Measurements from ENCODE around the gene PLCZ1. TPM values are rescaled to one million over a fixed set of nuclear protein-coding genes. Genes with fewer than 3 reads are reported as not detected.

The PLCZ1 gene
- total and polyA plus RNA-seq, 10 of the 15 experiments (the other 5 are each of a cell fraction or from before 2014, with no cell fraction given) = not detected

DNA sequence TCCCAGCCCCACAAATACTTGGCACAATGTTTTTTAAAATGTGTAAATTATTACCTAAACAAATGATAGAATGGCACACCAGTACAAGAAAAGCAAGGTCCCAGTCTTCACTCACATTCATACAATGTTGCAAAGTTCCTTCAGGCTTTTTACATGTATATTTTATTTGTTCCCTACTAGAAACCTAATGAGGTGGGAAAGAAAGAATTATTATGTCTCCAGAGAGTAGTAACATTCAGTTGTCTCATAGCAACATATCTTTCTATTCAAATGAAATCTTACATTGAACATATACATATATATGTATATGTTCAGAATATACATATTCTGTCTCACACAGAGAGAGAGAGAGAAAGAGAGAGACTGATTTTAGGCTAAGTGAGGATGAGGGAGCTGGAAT, 85.2 kb downstream of the PLCZ1 start (continued):
- TF ChIP-seq, protein P1, sequence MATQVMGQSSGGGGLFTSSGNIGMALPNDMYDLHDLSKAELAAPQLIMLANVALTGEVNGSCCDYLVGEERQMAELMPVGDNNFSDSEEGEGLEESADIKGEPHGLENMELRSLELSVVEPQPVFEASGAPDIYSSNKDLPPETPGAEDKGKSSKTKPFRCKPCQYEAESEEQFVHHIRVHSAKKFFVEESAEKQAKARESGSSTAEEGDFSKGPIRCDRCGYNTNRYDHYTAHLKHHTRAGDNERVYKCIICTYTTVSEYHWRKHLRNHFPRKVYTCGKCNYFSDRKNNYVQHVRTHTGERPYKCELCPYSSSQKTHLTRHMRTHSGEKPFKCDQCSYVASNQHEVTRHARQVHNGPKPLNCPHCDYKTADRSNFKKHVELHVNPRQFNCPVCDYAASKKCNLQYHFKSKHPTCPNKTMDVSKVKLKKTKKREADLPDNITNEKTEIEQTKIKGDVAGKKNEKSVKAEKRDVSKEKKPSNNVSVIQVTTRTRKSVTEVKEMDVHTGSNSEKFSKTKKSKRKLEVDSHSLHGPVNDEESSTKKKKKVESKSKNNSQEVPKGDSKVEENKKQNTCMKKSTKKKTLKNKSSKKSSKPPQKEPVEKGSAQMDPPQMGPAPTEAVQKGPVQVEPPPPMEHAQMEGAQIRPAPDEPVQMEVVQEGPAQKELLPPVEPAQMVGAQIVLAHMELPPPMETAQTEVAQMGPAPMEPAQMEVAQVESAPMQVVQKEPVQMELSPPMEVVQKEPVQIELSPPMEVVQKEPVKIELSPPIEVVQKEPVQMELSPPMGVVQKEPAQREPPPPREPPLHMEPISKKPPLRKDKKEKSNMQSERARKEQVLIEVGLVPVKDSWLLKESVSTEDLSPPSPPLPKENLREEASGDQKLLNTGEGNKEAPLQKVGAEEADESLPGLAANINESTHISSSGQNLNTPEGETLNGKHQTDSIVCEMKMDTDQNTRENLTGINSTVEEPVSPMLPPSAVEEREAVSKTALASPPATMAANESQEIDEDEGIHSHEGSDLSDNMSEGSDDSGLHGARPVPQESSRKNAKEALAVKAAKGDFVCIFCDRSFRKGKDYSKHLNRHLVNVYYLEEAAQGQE (IDR thresholded peaks at IDR 0.05; ENCODE audit: low read depth, low read length) = no peak

DNA sequence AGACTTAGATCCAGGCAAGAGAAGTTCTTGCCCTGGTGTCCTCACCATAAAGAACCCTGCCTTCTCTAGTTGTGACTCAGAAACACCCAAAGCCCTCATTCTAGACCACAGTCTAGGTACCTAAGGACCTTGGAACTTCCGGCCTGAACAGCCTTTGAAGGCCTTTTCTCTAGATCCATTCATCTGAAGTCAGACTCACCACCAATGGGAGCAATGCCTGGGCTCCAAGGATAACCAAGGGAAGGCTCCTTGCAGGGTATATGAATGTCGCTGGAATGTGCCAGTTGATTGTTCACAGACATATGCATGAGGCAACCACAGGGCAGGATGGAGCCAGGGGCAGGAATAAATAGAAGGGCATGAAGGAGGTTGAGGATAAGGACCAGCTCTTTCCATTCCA, 86.3 kb downstream of the PLCZ1 start:
- Histone ChIP-seq H4K20me1 (ENCODE audit: control insufficient read depth, insufficient read depth) (no peaks in the 10 kb centered on the region), H3K9ac (ENCODE audit: control insufficient read depth, insufficient read depth, low read length) (no peak overlapping the region), H2AFZ (ENCODE audit: control insufficient read depth, low read depth, low read length) (no peak overlapping the region), H3K36me3 (ENCODE audit: control insufficient read depth in 2 of 2, insufficient read depth in 2 of 2, low read length in 1 of 2) (no peaks in the 10 kb centered on the region), H3K4me3 (no peak overlapping the region), H3K79me2 (ENCODE audit: control insufficient read depth, insufficient read depth, low read length) (no peaks in the 10 kb centered on the region), H3K27me3 (replicated peaks in 1 of 2; ENCODE audit: control insufficient read depth in 2 of 2, insufficient read depth in 2 of 2, low read length in 1 of 2) (no peaks in the 10 kb centered on the region), H3K4me2 (ENCODE audit: control insufficient read depth, insufficient read depth) (no peak overlapping the region), H3K27ac (ENCODE audit: control insufficient read depth, insufficient read depth) (no peak overlapping the region), H3K4me1 (ENCODE audit: control insufficient read depth, insufficient read depth, low read length) (no peaks in the 10 kb centered on the region), H3K9me3 (replicated peaks; ENCODE audit: control insufficient read depth, insufficient read depth, low read length) (no peaks in the 10 kb centered on the region)
- 5% methylated on average over 2 of the region's 2 CpGs for WGBS (ENCODE audit: insufficient coverage, insufficient replicate concordance, low lambda C conversion rate, missing lambda C conversion rate)
- in situ Hi-C loops (cut with MboI) = no loop called here
- BruUV-seq (replicated peaks) = no TSS peak
- ATAC-seq = no peak
- no peak for DNase-seq (ENCODE audit: low read depth, low spot score)
- ChIA-PET SMC1A (ENCODE audit: uncharacterized antibody, unreplicated experiment) (no interaction called here), CTCF (no interaction called here), POLR2A (no interaction called here), RAD21 (ENCODE audit: unreplicated experiment) (no interaction called here)
- FAIRE-seq = no peak
- intact Hi-C loops (cut with micrococcal nuclease; ENCODE audit: unreplicated experiment) = no loop called here
- TF ChIP-seq EZH2 (IDR thresholded peaks at IDR 0.05; ENCODE audit: borderline replicate concordance, control insufficient read depth, low read depth, low read length) = no peak
- TF ChIP-seq, protein P2, sequence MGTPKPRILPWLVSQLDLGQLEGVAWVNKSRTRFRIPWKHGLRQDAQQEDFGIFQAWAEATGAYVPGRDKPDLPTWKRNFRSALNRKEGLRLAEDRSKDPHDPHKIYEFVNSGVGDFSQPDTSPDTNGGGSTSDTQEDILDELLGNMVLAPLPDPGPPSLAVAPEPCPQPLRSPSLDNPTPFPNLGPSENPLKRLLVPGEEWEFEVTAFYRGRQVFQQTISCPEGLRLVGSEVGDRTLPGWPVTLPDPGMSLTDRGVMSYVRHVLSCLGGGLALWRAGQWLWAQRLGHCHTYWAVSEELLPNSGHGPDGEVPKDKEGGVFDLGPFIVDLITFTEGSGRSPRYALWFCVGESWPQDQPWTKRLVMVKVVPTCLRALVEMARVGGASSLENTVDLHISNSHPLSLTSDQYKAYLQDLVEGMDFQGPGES (IDR thresholded peaks at IDR 0.05) = no peak
- TF ChIP-seq, protein P3, sequence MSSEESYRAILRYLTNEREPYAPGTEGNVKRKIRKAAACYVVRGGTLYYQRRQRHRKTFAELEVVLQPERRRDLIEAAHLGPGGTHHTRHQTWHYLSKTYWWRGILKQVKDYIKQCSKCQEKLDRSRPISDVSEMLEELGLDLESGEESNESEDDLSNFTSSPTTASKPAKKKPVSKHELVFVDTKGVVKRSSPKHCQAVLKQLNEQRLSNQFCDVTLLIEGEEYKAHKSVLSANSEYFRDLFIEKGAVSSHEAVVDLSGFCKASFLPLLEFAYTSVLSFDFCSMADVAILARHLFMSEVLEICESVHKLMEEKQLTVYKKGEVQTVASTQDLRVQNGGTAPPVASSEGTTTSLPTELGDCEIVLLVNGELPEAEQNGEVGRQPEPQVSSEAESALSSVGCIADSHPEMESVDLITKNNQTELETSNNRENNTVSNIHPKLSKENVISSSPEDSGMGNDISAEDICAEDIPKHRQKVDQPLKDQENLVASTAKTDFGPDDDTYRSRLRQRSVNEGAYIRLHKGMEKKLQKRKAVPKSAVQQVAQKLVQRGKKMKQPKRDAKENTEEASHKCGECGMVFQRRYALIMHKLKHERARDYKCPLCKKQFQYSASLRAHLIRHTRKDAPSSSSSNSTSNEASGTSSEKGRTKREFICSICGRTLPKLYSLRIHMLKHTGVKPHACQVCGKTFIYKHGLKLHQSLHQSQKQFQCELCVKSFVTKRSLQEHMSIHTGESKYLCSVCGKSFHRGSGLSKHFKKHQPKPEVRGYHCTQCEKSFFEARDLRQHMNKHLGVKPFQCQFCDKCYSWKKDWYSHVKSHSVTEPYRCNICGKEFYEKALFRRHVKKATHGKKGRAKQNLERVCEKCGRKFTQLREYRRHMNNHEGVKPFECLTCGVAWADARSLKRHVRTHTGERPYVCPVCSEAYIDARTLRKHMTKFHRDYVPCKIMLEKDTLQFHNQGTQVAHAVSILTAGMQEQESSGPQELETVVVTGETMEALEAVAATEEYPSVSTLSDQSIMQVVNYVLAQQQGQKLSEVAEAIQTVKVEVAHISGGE (CRISPR knock-in tag; IDR thresholded peaks at IDR 0.05) = no peak
- no peak for TF ChIP-seq ASH2L (IDR thresholded peaks at IDR 0.05; ENCODE audit: borderline replicate concordance, low read depth)
- TF ChIP-seq RAD21 (IDR thresholded peaks at IDR 0.05; ENCODE audit: insufficient read depth, low read depth, low read length) = no peak
- TF ChIP-seq FOS (IDR thresholded peaks at IDR 0.05; ENCODE audit: borderline replicate concordance, extremely low read depth, insufficient read length) = no peak
- no peak for TF ChIP-seq NRF1 (conservative IDR thresholded peaks at IDR 0.05; ENCODE audit: low read depth, low read length)
- TF ChIP-seq, protein P4, sequence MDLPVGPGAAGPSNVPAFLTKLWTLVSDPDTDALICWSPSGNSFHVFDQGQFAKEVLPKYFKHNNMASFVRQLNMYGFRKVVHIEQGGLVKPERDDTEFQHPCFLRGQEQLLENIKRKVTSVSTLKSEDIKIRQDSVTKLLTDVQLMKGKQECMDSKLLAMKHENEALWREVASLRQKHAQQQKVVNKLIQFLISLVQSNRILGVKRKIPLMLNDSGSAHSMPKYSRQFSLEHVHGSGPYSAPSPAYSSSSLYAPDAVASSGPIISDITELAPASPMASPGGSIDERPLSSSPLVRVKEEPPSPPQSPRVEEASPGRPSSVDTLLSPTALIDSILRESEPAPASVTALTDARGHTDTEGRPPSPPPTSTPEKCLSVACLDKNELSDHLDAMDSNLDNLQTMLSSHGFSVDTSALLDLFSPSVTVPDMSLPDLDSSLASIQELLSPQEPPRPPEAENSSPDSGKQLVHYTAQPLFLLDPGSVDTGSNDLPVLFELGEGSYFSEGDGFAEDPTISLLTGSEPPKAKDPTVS (IDR thresholded peaks at IDR 0.05; ENCODE audit: low read depth, low read length) = no peak
- TF ChIP-seq CHD4 (IDR thresholded peaks at IDR 0.05) = no peak
